ENCODE results near the gene BCL6B.

BCL6B gene

DNA sequence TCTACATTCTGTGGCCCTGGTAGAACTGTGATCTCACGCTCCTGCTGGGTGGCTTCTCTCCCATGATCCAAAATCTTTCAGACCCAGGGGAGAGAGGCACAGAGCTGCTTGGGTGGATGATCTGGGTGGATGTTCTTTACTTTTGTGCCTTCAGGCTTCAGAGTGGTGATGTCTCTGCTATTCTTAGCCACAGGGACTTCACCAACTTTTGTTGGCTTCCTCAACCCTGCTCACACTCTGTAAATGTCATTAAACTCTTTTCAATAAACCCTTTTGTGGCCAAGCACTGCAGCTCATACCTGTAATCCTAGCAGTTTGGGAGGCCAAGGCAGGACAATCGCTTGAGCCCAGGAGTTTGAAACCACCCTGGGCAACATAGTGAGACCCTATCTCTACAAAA, 49.6 kb downstream of the BCL6B start:
- no peak overlapping the region for H3K4me3 ChIP-seq (ENCODE audit: low read length)
- H3K27me3 ChIP-seq (ENCODE audit: control insufficient read depth, low read length), result peaks cover 9% of the 10 kb centered on the region; the same call in 1 of the 2 replicates
- TF ChIP-seq EZH2phosphoT487 (IDR thresholded peaks at IDR 0.05; ENCODE audit: borderline replicate concordance, low read length), result no peak
- TF ChIP-seq, protein P1, sequence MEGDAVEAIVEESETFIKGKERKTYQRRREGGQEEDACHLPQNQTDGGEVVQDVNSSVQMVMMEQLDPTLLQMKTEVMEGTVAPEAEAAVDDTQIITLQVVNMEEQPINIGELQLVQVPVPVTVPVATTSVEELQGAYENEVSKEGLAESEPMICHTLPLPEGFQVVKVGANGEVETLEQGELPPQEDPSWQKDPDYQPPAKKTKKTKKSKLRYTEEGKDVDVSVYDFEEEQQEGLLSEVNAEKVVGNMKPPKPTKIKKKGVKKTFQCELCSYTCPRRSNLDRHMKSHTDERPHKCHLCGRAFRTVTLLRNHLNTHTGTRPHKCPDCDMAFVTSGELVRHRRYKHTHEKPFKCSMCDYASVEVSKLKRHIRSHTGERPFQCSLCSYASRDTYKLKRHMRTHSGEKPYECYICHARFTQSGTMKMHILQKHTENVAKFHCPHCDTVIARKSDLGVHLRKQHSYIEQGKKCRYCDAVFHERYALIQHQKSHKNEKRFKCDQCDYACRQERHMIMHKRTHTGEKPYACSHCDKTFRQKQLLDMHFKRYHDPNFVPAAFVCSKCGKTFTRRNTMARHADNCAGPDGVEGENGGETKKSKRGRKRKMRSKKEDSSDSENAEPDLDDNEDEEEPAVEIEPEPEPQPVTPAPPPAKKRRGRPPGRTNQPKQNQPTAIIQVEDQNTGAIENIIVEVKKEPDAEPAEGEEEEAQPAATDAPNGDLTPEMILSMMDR (IDR thresholded peaks at IDR 0.05; ENCODE audit: low read depth, low read length, poor library complexity, severe bottlenecking), result no peak
- H3K9me3 ChIP-seq (ENCODE audit: control insufficient read depth, insufficient read depth, low read length), result peaks cover 4% of the 10 kb centered on the region; the same call in 1 of the 2 replicates
- no peaks in the 10 kb centered on the region for H3F3A ChIP-seq (ENCODE audit: control insufficient read depth, insufficient read depth)
- no peak overlapping the region for H3K4me2 ChIP-seq (ENCODE audit: low read length)
- no peaks in the 10 kb centered on the region for H3K79me2 ChIP-seq (ENCODE audit: control insufficient read depth, low read length)
- no peak overlapping the region for H3K27ac ChIP-seq (ENCODE audit: low read depth, low read length)
- no peaks in the 10 kb centered on the region for H3K36me3 ChIP-seq (ENCODE audit: control insufficient read depth, low read length)
- no peaks in the 10 kb centered on the region for H3K9me2 ChIP-seq (replicated peaks; ENCODE audit: control insufficient read depth, low read length)
- H4K20me1 ChIP-seq (ENCODE audit: control insufficient read depth, insufficient read depth, low read depth, low read length), result no peaks in the 10 kb centered on the region
- no peaks in the 10 kb centered on the region for H3K4me1 ChIP-seq (ENCODE audit: control insufficient read depth, low read length)

DNA sequence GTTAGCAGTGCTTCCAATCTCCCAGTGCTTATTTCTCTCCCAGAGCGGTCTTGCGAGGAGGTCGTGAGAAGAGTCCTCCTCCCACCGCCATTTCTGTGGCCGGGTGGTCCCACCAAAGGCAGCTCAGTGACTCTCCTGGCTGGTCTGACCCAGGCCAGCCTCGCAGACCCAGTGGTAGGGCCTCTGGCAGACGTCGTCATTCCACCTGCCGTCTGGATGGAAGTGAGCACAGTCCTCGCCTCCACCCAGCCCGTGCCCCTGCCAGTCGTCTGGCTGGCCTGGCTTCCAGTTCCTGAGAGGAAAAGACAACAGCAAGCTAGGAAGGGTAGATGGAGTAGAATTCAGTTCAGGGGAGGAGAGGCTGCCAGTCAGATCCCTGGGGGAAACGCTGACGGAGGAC, 52.1 kb downstream of the BCL6B start:
- no peak for TF ChIP-seq EZH2phosphoT487 (IDR thresholded peaks at IDR 0.05; ENCODE audit: borderline replicate concordance, low read length)
- TF ChIP-seq, protein P1 (IDR thresholded peaks at IDR 0.05; ENCODE audit: low read depth, low read length, poor library complexity, severe bottlenecking), result no peak
- H3K79me2 ChIP-seq (ENCODE audit: control insufficient read depth, low read length), result no peaks in the 10 kb centered on the region
- H3K9me2 ChIP-seq (replicated peaks; ENCODE audit: control insufficient read depth, low read length), result no peaks in the 10 kb centered on the region
- H3K36me3 ChIP-seq (ENCODE audit: control insufficient read depth, low read length), result no peaks in the 10 kb centered on the region
- no peaks in the 10 kb centered on the region for H4K20me1 ChIP-seq (ENCODE audit: control insufficient read depth, insufficient read depth, low read depth, low read length)
- peaks cover 9% of the 10 kb centered on the region; the same call in 1 of the 2 replicates for H3K27me3 ChIP-seq (ENCODE audit: control insufficient read depth, low read length)
- no peak overlapping the region for H3K4me3 ChIP-seq (ENCODE audit: low read length)
- no peaks in the 10 kb centered on the region for H3F3A ChIP-seq (ENCODE audit: control insufficient read depth, insufficient read depth)
- no peak overlapping the region for H3K27ac ChIP-seq (ENCODE audit: low read depth, low read length)
- H3K4me2 ChIP-seq (ENCODE audit: low read length), result no peak overlapping the region
- no peaks in the 10 kb centered on the region for H3K9me3 ChIP-seq (ENCODE audit: control insufficient read depth, insufficient read depth, low read length)
- no peaks in the 10 kb centered on the region for H3K4me1 ChIP-seq (ENCODE audit: control insufficient read depth, low read length)

DNA sequence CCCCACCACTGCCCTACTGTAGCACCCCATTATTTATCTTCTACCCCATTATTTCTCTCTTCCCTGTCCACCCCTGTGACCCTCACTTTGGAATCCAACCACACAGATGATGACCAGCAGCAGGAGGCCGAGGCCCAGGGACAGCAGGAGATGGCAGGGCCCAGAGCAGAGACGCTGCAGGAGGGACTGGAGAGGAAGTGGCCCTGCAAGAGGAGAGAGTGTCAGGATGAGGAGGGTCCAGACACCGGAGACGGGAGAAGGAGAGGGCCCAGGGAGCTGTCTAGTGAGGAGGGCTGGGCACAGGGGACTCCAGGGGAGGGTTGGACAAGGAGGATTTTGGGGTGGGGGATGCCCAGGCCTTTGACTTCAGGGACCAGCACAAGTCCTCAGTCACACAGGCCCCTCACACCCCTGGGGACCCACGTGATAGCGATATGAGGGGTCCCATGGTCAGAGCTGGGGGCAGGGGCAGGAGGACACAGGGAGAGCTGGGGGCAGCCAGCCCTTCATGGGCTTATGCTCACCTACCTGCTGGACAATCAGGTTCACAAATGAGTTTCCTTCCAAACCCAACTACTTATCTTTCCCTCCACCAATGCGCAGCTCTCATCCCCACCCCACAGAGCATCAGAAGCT, 55.2 kb downstream of the BCL6B start:
- Histone ChIP-seq H3K9me2 (replicated peaks; ENCODE audit: control insufficient read depth, low read length) (no peaks in the 10 kb centered on the region), H3K27me3 (ENCODE audit: control insufficient read depth, low read length) (peaks cover 3% of the 10 kb centered on the region; the same call in 1 of the 2 replicates), H3F3A (ENCODE audit: control insufficient read depth, insufficient read depth) (no peaks in the 10 kb centered on the region), H3K79me2 (ENCODE audit: control insufficient read depth, low read length) (no peaks in the 10 kb centered on the region), H4K20me1 (ENCODE audit: control insufficient read depth, insufficient read depth, low read depth, low read length) (no peaks in the 10 kb centered on the region), H3K36me3 (ENCODE audit: control insufficient read depth, low read length) (no peaks in the 10 kb centered on the region), H3K9me3 (ENCODE audit: control insufficient read depth, insufficient read depth, low read length) (no peaks in the 10 kb centered on the region), H3K27ac (ENCODE audit: low read depth, low read length) (no peak overlapping the region), H3K4me1 (ENCODE audit: control insufficient read depth, low read length) (no peaks in the 10 kb centered on the region), H3K4me3 (ENCODE audit: low read length) (no peak overlapping the region), H3K4me2 (ENCODE audit: low read length) (no peak overlapping the region)
- no peak for TF ChIP-seq EZH2phosphoT487 (IDR thresholded peaks at IDR 0.05; ENCODE audit: borderline replicate concordance, low read length)

DNA sequence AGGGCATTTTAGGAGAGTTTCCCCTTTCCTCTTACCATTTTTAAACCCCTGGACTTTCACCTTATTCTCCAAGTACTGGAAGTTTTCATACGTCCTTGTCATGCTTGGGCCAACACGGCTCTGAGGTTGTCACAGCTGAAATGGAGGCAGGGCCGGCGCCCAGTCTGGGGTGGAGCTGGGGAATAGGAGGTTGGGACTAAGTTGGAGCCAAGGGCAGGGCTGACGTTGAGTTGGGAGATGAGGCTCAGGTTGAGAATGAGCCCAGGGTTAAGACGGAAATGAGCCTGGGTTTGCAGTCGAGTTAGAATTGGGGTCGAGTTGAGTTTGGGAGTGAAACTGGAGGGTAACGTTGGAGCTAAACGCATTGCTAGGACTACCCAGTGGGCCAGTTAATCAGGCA, 55.9 kb downstream of the BCL6B start:
- H3K27me3 ChIP-seq (ENCODE audit: control insufficient read depth, low read length), result 0 out of 2 replicates have a peak, but pooled peaks cover under 1% of the 10 kb centered on the region
- H3K9me3 ChIP-seq (ENCODE audit: control insufficient read depth, insufficient read depth, low read length), result no peaks in the 10 kb centered on the region
- TF ChIP-seq, protein P1 (IDR thresholded peaks at IDR 0.05; ENCODE audit: low read depth, low read length, poor library complexity, severe bottlenecking), result no peak
- TF ChIP-seq EZH2phosphoT487 (IDR thresholded peaks at IDR 0.05; ENCODE audit: borderline replicate concordance, low read length), result no peak
- no peaks in the 10 kb centered on the region for H3K4me1 ChIP-seq (ENCODE audit: control insufficient read depth, low read length)
- no peaks in the 10 kb centered on the region for H3K36me3 ChIP-seq (ENCODE audit: control insufficient read depth, low read length)
- no peaks in the 10 kb centered on the region for H4K20me1 ChIP-seq (ENCODE audit: control insufficient read depth, insufficient read depth, low read depth, low read length)
- no peak overlapping the region for H3K27ac ChIP-seq (ENCODE audit: low read depth, low read length)
- no peak overlapping the region for H3K4me3 ChIP-seq (ENCODE audit: low read length)
- no peaks in the 10 kb centered on the region for H3F3A ChIP-seq (ENCODE audit: control insufficient read depth, insufficient read depth)
- H3K9me2 ChIP-seq (replicated peaks; ENCODE audit: control insufficient read depth, low read length), result no peaks in the 10 kb centered on the region
- no peaks in the 10 kb centered on the region for H3K79me2 ChIP-seq (ENCODE audit: control insufficient read depth, low read length)
- H3K4me2 ChIP-seq (ENCODE audit: low read length), result no peak overlapping the region

All from DOHH2 (cell line).